PC-9 (cell line): ENCODE data around the gene GMDS. TPM values are rescaled to one million over a fixed set of nuclear protein-coding genes. Genes with fewer than 3 reads are reported as not detected.

Experiments
- BruUV-seq: library from RNA; stranded (reverse); fragments of 400-500 nt; replicated peaks from 2 replicates; lab custom pipeline; 2021; lab: Mats Ljungman, UMichigan
- CTCF ChIA-PET: fragments of 300-600 bp; sonication (Branson Sonifier 250); formaldehyde crosslinking; loops from one replicate; lab custom pipeline; 2022; ENCODE audit warnings: antibody characterized with exemption; lab: Charles Lee
- POLR2A ChIA-PET: fragments of 300-600 bp; sonication (Branson Sonifier 250); formaldehyde crosslinking; loops from one replicate; lab custom pipeline; 2022; ENCODE audit warnings: antibody characterized with exemption; ENCODE audit not compliant: unreplicated experiment; lab: Charles Lee
- DNase-seq, 2 experiments: peaks; one replicate each; pipeline versions ENCODE4 v3.0.0 to v3.0.0-alpha.2; 2015 to 2022; ENCODE audit warnings: mixed read lengths in 1 of 2
- H2AFZ ChIP-seq: fragments of 200-600 bp; sonication (generic); 2 replicates; pipeline ENCODE4 v1.8.1; 2017; ENCODE audit warnings: antibody characterized with exemption
- H3F3A ChIP-seq: fragments of 200-600 bp; sonication (generic); 2 replicates; pipeline ENCODE4 v1.8.1; 2017; ENCODE audit warnings: antibody characterized with exemption, mild to moderate bottlenecking, low read depth; ENCODE audit not compliant: insufficient read depth
- H3K27ac ChIP-seq: fragments of 200-600 bp; sonication (generic); 2 replicates; pipeline ENCODE4 v1.6.1; 2016; ENCODE audit warnings: mixed run types
- H3K27me3 ChIP-seq: fragments of 200-600 bp; sonication (generic); 2 replicates; pipeline ENCODE4 v1.6.1; 2016; ENCODE audit warnings: low read depth, mixed run types; ENCODE audit not compliant: insufficient read depth
- H3K36me3 ChIP-seq: fragments of 200-600 bp; sonication (generic); 2 replicates; pipeline ENCODE4 v1.6.1; 2016; ENCODE audit warnings: low read depth, mixed run types
- H3K4me1 ChIP-seq: fragments of 200-600 bp; sonication (generic); replicated peaks from 2 replicates; pipeline ENCODE4 v1.6.1; 2016; ENCODE audit warnings: mixed run types; ENCODE audit not compliant: insufficient read depth
- H3K4me2 ChIP-seq: fragments of 200-600 bp; sonication (generic); 2 replicates; pipeline ENCODE4 v1.6.1; 2017; ENCODE audit warnings: mixed run types
- H3K4me3 ChIP-seq: fragments of 200-600 bp; sonication (generic); 2 replicates; pipeline ENCODE4 v1.6.1; 2016; ENCODE audit warnings: mixed run types
- H3K79me2 ChIP-seq: fragments of 200-600 bp; sonication (generic); 2 replicates; pipeline ENCODE4 v1.6.1; 2017; ENCODE audit warnings: low read depth, mixed run types
- H3K9me2 ChIP-seq: fragments of 200-600 bp; sonication (generic); 2 replicates; pipeline ENCODE4 v1.8.1; 2017; ENCODE audit warnings: mild to moderate bottlenecking; ENCODE audit not compliant: insufficient read depth
- H3K9me3 ChIP-seq: fragments of 200-600 bp; sonication (generic); 2 replicates; pipeline ENCODE4 v1.8.1; 2016; ENCODE audit warnings: low read depth; ENCODE audit not compliant: insufficient read depth
- H4K20me1 ChIP-seq: fragments of 200-600 bp; sonication (generic); 2 replicates; pipeline ENCODE4 v1.8.1; 2017; ENCODE audit not compliant: insufficient read depth
- CTCF ChIP-seq: fragments of 200-600 bp; sonication (generic); conservative IDR thresholded peaks from 2 replicates; pipeline ENCODE4 v1.6.1; 2017; ENCODE audit warnings: mixed run types, antibody characterized with exemption, mild to moderate bottlenecking, moderate library complexity
- EZH2 ChIP-seq: fragments of 200-600 bp; sonication (generic); IDR thresholded peaks from 2 replicates; pipeline ENCODE4 v1.8.0; 2017; ENCODE audit warnings: antibody characterized with exemption, low read depth
- intact Hi-C: fragments of 100-400 bp; cut with micrococcal nuclease; formaldehyde crosslinking; loops from one replicate; pipeline ENCODE4 v1.10.0; 2022; ENCODE audit not compliant: unreplicated experiment
- total RNA-seq: library from RNA; stranded (reverse); gene quantifications from 2 replicates; pipeline ENCODE4 v1.2.3, GENCODE V29; 2021

GMDS gene
- total RNA-seq, 1 experiment from 2014 or later = 30.1 TPM

DNA sequence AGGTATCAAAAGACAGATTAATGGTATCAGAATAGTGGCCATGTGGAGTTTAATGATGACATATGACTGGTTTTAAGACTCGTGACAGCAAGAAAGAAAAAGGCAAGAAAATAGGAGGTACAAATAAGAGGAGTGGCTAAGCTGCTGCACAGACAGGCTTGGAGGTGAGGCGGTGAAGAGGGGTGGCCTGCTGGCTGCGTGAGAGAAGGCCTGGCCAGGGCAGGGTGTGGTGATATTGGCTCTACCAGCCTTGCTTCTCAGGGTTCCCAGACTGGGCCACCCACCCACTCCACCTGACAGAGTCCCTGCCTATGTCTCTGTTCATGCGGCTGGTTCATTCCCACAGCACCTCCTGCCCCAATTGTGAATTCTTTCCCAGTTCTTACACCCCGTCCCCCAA, 529.0 kb downstream of the GMDS start:
- no peaks in the 10 kb centered on the region for H4K20me1 ChIP-seq
- DNase-seq = no peak
- no peak overlapping the region for H3K4me2 ChIP-seq
- H3F3A ChIP-seq = no peaks in the 10 kb centered on the region
- H3K4me3 ChIP-seq = no peak overlapping the region
- no peaks in the 10 kb centered on the region for H3K9me3 ChIP-seq
- ChIA-PET POLR2A (no interaction called here), CTCF (no interaction called here)
- no peaks in the 10 kb centered on the region for H3K79me2 ChIP-seq
- no peaks in the 10 kb centered on the region for H3K27me3 ChIP-seq
- BruUV-seq = no TSS peak
- intact Hi-C loops = no loop called here
- H3K4me1 ChIP-seq = no peaks in the 10 kb centered on the region
- H2AFZ ChIP-seq = no peak overlapping the region
- TF ChIP-seq EZH2 = no peak
- H3K9me2 ChIP-seq = no peaks in the 10 kb centered on the region
- no peak overlapping the region for H3K27ac ChIP-seq
- no peaks in the 10 kb centered on the region for H3K36me3 ChIP-seq

GRCh38 chr6:1715336-1715735, 530.1 kb downstream of the GMDS start:
- no peak overlapping the region for H3K27ac ChIP-seq
- intact Hi-C loops = no loop called here
- TF ChIP-seq EZH2 (no peak), CTCF (no peak)
- CTCF ChIA-PET = no interaction called here
- H3K9me2 ChIP-seq = no peaks in the 10 kb centered on the region
- DNase-seq = no peak
- H3K4me1 ChIP-seq = no peaks in the 10 kb centered on the region
- H3K9me3 ChIP-seq = no peaks in the 10 kb centered on the region
- no peaks in the 10 kb centered on the region for H4K20me1 ChIP-seq
- H3K27me3 ChIP-seq = no peaks in the 10 kb centered on the region
- H3K4me3 ChIP-seq = no peak overlapping the region
- no peaks in the 10 kb centered on the region for H3K36me3 ChIP-seq
- no TSS peak for BruUV-seq
- no peak overlapping the region for H3K4me2 ChIP-seq
- no peaks in the 10 kb centered on the region for H3F3A ChIP-seq
- H2AFZ ChIP-seq = no peak overlapping the region
- POLR2A ChIA-PET = no interaction called here
- H3K79me2 ChIP-seq = no peaks in the 10 kb centered on the region

DNA sequence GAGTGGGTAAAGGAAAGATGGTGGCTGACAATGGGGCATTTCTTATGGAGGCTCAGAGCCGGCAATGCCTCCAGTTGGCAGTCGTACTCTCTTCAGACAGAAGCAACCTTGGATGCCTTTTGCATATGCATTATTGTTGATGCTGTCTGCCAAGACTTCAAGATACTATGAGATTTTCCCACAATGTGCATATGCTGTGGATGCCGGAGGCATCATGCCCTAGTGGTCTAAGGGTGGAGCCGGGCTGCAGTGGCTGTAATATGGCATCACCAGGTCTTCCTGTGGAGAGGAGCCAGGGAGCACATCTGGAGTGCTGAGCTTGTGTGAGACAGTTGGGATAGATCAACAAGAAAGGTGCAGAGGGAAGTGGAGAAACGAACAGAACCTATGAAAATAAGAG, 530.8 kb downstream of the GMDS start:
- Histone ChIP-seq H4K20me1 (no peaks in the 10 kb centered on the region), H3F3A (no peaks in the 10 kb centered on the region), H3K79me2 (no peaks in the 10 kb centered on the region), H2AFZ (no peak overlapping the region), H3K36me3 (no peaks in the 10 kb centered on the region), H3K9me3 (no peaks in the 10 kb centered on the region), H3K27me3 (no peaks in the 10 kb centered on the region), H3K27ac (no peak overlapping the region), H3K4me3 (no peak overlapping the region), H3K9me2 (no peaks in the 10 kb centered on the region), H3K4me1 (no peaks in the 10 kb centered on the region), H3K4me2 (no peak overlapping the region)
- BruUV-seq = no TSS peak
- TF ChIP-seq CTCF (no peak), EZH2 (no peak)
- no peak for DNase-seq
- ChIA-PET POLR2A (no interaction called here), CTCF (no interaction called here)
- intact Hi-C loops = no loop called here

- Histone ChIP-seq H2AFZ (no peak overlapping the region), H3K9me2 (no peaks in the 10 kb centered on the region), H3K4me2 (no peak overlapping the region), H3K36me3 (no peaks in the 10 kb centered on the region), H3F3A (no peaks in the 10 kb centered on the region), H3K9me3 (no peaks in the 10 kb centered on the region), H3K27ac (no peak overlapping the region), H3K79me2 (no peaks in the 10 kb centered on the region), H3K27me3 (no peaks in the 10 kb centered on the region), H3K4me3 (no peak overlapping the region), H4K20me1 (no peaks in the 10 kb centered on the region), H3K4me1 (no peaks in the 10 kb centered on the region)
- TF ChIP-seq CTCF (no peak), EZH2 (no peak)
- ChIA-PET POLR2A (no interaction called here), CTCF (no interaction called here)
- DNase-seq = no peak
- BruUV-seq = no TSS peak
- intact Hi-C loops = no loop called here
Measured at GRCh38 chr6:1713016-1713600, 532.3 kb downstream of the GMDS start.
